Gastrocnemius medialis (tissue), 4 donors: ENCODE measurements around the gene SYTL5. TPM values are rescaled to one million over a fixed set of nuclear protein-coding genes. Genes with fewer than 3 reads are reported as not detected.

ENCODE experiments used
- ATAC-seq, 2 donors: fragments of 150-250 bp; one replicate each; pipeline ENCODE4 v1.9.1; 2016
- DNase-seq, 2 donors: peaks; one replicate each; pipeline ENCODE4 v3.0.0-alpha.2; 2019
- H3K27ac ChIP-seq, 4 donors: fragments of 200-600 bp; sonication (generic); 1 replicate in 1 of 4; 2 replicates in 3 of 4; pipeline ENCODE4 v1.5.1; 2016 to 2018; ENCODE audit warnings: mild to moderate bottlenecking in 2 of 4, moderate library complexity in 1 of 4
- H3K27me3 ChIP-seq, 3 donors: fragments of 200-600 bp; sonication (generic) in 2 of 3; 1 replicate in 1 of 3; 2 replicates in 2 of 3; pipeline versions ENCODE4 v1.5.1 to v1.6.0; 2016 to 2019; ENCODE audit warnings: mild to moderate bottlenecking in 1 of 3, moderate library complexity in 1 of 3
- H3K36me3 ChIP-seq, 2 donors: fragments of 200-600 bp; sonication (generic) in 1 of 2; one replicate each; pipeline ENCODE4 v1.5.1; 2017 to 2018
- H3K4me1 ChIP-seq, 2 donors: fragments of 200-600 bp; sonication (generic) in 1 of 2; one replicate each; pipeline ENCODE4 v1.5.1; 2016 to 2017; ENCODE audit warnings: mild to moderate bottlenecking in 2 of 2
- H3K4me3 ChIP-seq, 4 donors: fragments of 200-600 bp; sonication (generic) in 3 of 4; 1 replicate in 1 of 4; 2 replicates in 3 of 4; pipeline ENCODE4 v1.5.1; 2016 to 2019; ENCODE audit warnings: mild to moderate bottlenecking in 2 of 4
- H3K9me3 ChIP-seq, 3 donors: fragments of 200-600 bp; sonication (generic) in 2 of 3; 1 replicate in 1 of 3; 2 replicates in 2 of 3; pipeline ENCODE4 v1.5.1; 2016 to 2019
- POLR2A ChIP-seq, 2 donors: fragments of 450-650 bp; IDR thresholded peaks; one replicate each; pipeline ENCODE4 v1.6.1; 2017; ENCODE audit warnings: antibody characterized with exemption in 2 of 2, mild to moderate bottlenecking in 2 of 2, moderate library complexity in 2 of 2
- in situ Hi-C, 4 donors: fragments of 200-750 bp; cut with MboI; loops; one replicate each; pipeline versions ENCODE4 v1.15.0 to v1.8.0; 2017; ENCODE audit warnings: low sequenced_read_pairs in 4 of 4
- intact Hi-C: fragments of 100-400 bp; cut with DNase I; formaldehyde crosslinking; loops from one replicate; pipeline ENCODE4 v1.15.1; 2023; ENCODE audit warnings: low total_unique reads
- total RNA-seq, 4 donors: library from RNA; depleted of rRNA; stranded (reverse); fragments of >200 nt; gene quantifications; one replicate each; pipeline versions ENCODE4 v1.1.0 to v1.2.3, GENCODE V29; 2016
- TF ChIP-seq, protein P1 (sequence below), 5 experiments: fragments of 450-650 bp in 3 of 5; fragments of 200-600 bp in 2 of 5; sonication (generic) in 2 of 5; IDR thresholded peaks in 4 of 5; conservative IDR thresholded peaks in 1 of 5; 1 replicate in 4 of 5; 2 replicates in 1 of 5; pipeline ENCODE4 v1.5.1; 2016 to 2019; ENCODE audit warnings: antibody characterized with exemption in 5 of 5, mild to moderate bottlenecking in 3 of 5, moderate library complexity in 3 of 5

SYTL5 gene
- total RNA-seq, 4 donors from 2014 or later, result not detected

DNA sequence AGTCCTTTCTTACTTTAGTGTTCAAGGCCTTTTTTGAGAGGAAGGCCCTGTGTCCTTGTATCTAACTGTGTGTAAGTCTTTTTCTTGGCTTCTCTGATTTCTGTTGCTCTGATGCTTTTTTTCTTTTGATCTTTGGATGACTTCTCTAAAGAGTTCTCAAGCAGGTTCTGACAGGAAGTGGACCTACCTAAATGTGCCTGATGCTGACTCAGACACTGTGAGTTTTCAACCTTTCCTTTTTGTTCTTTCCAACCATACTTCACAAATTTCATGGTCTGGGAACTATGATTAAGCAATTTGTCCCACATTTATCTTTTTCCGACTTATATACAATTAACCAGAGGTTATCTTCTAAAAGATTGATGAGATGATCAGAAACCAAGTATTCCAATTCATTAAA lies 96.5 kb downstream of the SYTL5 start:
- no peaks in the 10 kb centered on the region for H3K36me3 ChIP-seq
- H3K4me1 ChIP-seq, result no peaks in the 10 kb centered on the region
- H3K4me3 ChIP-seq, result no peak overlapping the region
- DNase-seq (no peak), ATAC-seq (no peak)
- TF ChIP-seq POLR2A (IDR thresholded peaks at IDR 0.05), result no peak
- TF ChIP-seq, protein P1, sequence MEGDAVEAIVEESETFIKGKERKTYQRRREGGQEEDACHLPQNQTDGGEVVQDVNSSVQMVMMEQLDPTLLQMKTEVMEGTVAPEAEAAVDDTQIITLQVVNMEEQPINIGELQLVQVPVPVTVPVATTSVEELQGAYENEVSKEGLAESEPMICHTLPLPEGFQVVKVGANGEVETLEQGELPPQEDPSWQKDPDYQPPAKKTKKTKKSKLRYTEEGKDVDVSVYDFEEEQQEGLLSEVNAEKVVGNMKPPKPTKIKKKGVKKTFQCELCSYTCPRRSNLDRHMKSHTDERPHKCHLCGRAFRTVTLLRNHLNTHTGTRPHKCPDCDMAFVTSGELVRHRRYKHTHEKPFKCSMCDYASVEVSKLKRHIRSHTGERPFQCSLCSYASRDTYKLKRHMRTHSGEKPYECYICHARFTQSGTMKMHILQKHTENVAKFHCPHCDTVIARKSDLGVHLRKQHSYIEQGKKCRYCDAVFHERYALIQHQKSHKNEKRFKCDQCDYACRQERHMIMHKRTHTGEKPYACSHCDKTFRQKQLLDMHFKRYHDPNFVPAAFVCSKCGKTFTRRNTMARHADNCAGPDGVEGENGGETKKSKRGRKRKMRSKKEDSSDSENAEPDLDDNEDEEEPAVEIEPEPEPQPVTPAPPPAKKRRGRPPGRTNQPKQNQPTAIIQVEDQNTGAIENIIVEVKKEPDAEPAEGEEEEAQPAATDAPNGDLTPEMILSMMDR (IDR thresholded peaks at IDR 0.05 in 4 of 5, conservative IDR thresholded peaks at IDR 0.05 in 1 of 5), result no peak
- H3K27ac ChIP-seq, result no peak overlapping the region
- H3K9me3 ChIP-seq, result peaks cover 0 to 9% (median 5%) of the 10 kb centered on the region in 3 donors
- in situ Hi-C loops, result no loop called here
- intact Hi-C loops, result no loop called here
- no peaks in the 10 kb centered on the region for H3K27me3 ChIP-seq

DNA sequence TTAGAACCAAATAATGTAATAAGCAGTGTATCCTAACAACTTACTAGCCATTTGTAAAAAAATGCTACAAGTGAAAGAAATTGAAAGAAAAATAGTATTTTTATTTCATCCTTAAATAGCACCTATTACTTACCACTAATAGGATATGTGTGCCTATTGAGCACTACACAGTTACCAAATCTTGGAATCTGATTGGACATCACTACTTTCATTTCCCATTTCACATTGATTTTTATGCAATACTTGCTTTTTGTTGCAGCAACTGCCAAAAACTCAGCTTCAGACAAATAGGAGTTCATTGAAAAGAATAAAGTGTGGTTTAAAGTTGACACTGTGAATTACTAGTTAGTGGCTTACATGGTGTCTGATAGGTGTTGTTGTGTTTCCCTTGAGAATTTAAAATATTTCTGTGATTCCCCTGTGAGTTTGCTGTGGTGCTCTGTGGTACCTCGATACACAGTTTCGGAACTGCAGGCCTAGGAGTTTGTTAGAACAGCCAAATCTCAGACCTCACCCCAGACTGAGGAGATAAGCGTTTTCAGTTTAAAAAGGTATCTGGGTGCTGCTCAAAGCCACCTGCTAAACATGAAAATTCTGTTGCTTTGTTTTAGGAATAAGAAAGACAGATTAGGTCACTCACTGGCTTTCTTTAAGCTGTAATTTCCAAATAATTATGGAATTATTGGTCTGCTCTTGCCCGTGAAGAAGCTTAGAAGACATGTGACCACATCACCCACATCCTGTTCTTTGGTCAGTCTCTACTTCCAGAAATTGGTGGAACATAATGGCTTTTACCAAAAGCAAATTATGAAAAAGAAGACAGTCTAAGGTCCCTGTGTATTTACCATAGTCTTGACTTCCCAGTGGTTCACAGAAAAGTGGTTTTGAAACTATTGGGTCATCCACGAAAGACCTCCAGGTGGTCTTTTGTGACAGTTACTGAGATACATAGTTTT lies 97.8 kb downstream of the SYTL5 start:
- in situ Hi-C loops, result no loop called here
- H3K27ac ChIP-seq, result no peak overlapping the region
- no peaks in the 10 kb centered on the region for H3K27me3 ChIP-seq
- TF ChIP-seq POLR2A (IDR thresholded peaks at IDR 0.05), result no peak
- TF ChIP-seq, protein P1 (IDR thresholded peaks at IDR 0.05 in 4 of 5, conservative IDR thresholded peaks at IDR 0.05 in 1 of 5), result no peak
- H3K9me3 ChIP-seq, result peaks cover 0 to 8% (median 5%) of the 10 kb centered on the region in 3 donors
- DNase-seq (no peak), ATAC-seq (no peak)
- intact Hi-C loops, result no loop called here
- no peaks in the 10 kb centered on the region for H3K4me1 ChIP-seq
- no peak overlapping the region for H3K4me3 ChIP-seq
- H3K36me3 ChIP-seq, result no peaks in the 10 kb centered on the region

DNA sequence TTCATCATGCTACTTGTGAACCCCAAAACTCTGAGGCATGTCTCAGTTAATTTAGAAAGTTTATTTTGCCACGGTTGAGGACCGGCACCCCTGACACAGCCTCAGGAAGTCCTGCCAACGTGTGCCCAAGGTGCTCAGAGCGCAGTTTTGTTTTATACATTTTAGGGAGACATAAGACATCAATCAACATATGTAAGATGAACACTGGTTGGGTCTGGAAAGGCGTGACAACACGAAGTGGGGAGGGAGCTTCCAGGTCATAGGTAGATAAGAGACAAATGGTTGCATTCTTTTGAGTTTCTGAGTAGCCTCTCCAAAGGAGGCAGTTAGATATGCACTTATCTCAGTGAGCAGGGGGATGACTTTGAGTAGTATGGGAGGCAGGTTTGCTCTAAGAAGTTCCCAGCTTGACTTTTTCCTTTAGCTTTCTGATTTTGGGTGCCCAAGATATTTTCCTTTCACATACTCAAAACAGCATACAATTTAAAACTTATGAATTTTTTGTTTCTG lies 98.9 kb downstream of the SYTL5 start:
- intact Hi-C loops, result no loop called here
- in situ Hi-C loops, result no loop called here
- DNase-seq, result no peak
- Histone ChIP-seq H3K27ac (no peak overlapping the region), H3K36me3 (no peaks in the 10 kb centered on the region), H3K9me3 (peaks cover 0 to 4% (median 0%) of the 10 kb centered on the region in 3 donors), H3K4me1 (no peaks in the 10 kb centered on the region), H3K27me3 (no peaks in the 10 kb centered on the region), H3K4me3 (no peak overlapping the region)
- ATAC-seq, result no peak
- TF ChIP-seq, protein P1 (IDR thresholded peaks at IDR 0.05 in 4 of 5, conservative IDR thresholded peaks at IDR 0.05 in 1 of 5), result no peak
- TF ChIP-seq POLR2A (IDR thresholded peaks at IDR 0.05), result no peak

DNA sequence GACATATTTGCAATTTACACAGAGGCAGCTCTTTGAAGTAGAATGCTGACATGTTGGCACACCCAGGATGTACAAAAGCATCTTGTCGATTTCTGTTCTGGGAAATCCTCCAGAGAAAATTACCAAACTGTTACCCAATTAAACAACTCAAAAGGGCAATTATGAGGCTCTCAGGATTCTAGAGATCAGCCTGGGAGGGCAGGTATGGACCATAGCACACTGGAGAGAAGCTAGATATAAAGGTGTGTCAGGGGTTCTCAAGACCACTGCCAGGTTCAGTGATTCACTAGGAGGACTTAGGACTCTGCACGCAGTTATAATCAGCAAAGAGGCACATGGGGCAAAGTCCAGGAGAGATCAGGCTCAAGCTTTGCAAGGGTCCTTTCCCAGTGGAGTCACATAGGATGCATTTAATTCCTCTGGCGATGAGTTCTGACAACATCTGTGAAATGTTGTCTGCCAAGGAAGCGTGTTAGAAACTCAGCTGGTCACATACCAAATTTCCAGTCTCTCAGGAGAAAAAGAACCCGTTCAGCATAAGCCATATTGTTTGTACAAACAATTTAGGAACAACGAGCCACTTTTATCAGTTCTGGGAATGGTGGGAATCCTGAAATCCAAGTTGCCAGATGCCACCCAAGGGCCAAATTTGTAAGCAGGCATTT lies 100.8 kb downstream of the SYTL5 start:
- Histone ChIP-seq H3K9me3 (peaks cover 0 to 3% (median 0%) of the 10 kb centered on the region in 3 donors), H3K27me3 (peaks cover 0 to 2% (median 0%) of the 10 kb centered on the region in 3 donors), H3K4me1 (no peaks in the 10 kb centered on the region), H3K4me3 (no peak overlapping the region), H3K27ac (no peak overlapping the region), H3K36me3 (no peaks in the 10 kb centered on the region)
- TF ChIP-seq, protein P1 (IDR thresholded peaks at IDR 0.05 in 4 of 5, conservative IDR thresholded peaks at IDR 0.05 in 1 of 5), result no peak
- no peak for TF ChIP-seq POLR2A (IDR thresholded peaks at IDR 0.05)
- intact Hi-C loops (no loop called here), in situ Hi-C loops (no loop called here)
- no peak for ATAC-seq
- DNase-seq, result no peak
